ENCODE results near the gene C1QL2. TPM values are rescaled to one million over a fixed set of nuclear protein-coding genes. Genes with fewer than 3 reads are reported as not detected.

C1QL2 gene
- total RNA-seq, 1 donor from 2014 or later: not detected

DNA sequence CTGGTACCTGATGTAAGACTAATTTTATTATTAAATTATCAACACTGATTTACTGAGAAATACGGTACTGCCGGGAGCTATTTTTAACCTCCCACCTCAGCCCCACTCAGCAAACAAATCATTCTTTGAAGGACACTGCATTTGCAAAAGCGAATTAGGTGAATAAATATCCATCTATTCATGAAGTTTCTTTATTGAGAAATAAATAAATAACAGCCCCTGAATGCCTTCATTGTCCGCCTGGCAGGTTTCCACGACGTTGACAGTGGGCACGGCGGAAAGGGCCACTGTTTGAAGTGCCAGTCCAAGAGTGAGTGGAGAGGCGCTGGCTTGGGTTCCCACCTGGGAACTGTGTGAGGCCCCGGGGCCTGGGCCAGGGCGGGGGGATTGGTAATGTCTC lies 15.7 kb downstream of the C1QL2 start:
- DNase-seq (ENCODE audit: low spot score): no peak

DNA sequence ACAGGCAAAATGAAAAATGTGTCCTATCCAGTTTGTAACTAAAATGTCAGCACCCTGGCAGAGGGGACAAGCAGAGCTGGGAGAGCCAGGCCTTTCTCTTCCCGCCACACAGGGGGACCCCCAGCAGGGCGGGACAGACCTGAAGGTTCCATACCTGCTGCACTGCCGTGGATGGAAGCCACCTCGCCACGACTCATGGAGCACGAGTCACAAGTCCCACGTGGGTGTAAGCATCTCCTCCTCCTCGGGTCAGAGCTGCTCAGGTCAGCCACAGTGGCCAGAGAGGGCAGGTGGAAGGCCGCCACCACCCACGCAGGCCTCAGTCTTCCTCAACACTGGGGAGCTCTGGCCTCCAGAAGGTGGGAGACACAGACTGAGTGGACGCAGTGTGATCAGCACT lies 21.0 kb downstream of the C1QL2 start:
- DNase-seq (ENCODE audit: low spot score): no peak

DNA sequence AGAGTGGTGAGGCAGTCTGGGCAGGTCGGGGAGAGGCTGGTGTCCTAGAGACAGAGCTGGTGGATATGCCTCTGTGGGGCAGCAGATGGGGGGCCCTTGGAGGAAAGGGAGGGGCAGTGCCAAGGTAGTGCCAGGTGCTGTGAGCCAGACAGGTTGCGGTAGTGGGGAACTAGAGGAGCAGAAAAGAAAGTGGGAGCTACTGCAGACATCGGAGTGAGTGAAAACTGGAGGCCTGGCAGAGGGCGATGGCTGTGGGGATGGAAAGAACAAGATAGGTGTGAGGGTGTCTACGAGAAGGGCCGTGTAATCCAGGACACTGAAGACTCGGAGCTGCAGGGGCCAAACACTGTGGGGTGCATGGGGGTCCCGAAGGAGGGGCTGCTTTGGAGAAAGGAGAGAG lies 21.7 kb downstream of the C1QL2 start:
- DNase-seq (ENCODE audit: low spot score): no peak

DNA sequence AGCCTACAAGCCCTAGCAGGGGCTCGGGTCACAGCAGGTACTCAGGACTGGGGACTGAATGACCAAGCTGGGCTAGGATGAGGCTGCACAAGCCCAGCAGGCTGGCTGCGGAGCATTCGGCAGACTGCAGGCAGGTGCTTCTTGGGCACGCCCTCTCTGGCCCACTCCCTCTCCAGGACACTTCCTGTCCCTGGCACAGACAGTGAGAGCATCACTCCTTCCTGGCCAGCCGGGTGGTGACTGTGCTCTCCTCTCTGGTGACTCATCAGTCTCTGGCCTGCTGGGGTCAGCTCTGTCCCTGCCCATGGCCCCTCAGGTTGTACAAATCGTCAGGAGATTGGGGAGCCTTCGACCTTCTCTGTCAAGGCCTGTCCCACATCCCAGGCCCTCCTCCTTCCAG lies 22.5 kb downstream of the C1QL2 start:
- no peak for DNase-seq (ENCODE audit: low spot score)

DNA sequence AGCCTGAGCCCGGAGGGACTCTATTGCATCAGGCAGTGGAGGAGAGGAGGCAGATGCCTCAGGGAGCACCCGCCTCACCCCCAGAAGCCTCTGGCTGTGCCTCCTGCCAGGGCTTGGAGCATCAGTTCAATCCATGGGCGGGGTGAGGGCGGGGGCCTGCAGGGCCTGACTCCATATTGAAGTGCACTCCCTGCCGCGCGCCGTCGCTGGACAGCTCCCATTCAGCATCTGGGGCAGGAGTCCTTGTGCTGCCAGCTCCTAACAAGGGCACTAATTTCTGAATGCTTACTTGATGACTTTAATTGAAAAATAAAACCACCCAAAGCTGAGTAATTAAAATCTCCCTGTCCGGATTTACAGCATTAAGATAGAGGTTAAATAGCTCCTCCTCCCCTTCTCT lies 23.8 kb downstream of the C1QL2 start:
- no peak for DNase-seq (ENCODE audit: low spot score)

DNA sequence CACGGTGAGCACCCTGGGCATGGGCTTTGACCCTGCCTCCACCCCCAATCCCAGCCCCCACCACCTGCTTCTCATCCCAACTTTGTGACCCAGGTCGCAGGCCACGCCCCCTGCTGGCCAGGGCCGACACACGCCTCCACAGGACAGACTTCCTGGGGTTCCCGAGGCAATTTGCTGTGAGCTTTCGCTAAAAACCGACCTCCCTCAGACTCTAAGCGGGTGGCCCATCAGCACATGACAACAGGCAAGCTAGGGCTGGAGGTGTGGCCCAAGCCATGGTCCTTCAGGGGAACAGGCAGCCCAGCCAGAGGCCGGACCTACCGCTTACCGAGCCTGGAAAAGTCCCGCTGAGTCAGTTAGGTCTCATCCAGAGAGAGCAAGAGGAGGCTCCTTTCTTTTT lies 31.9 kb downstream of the C1QL2 start:
- no peak for DNase-seq (ENCODE audit: low spot score)

DNA sequence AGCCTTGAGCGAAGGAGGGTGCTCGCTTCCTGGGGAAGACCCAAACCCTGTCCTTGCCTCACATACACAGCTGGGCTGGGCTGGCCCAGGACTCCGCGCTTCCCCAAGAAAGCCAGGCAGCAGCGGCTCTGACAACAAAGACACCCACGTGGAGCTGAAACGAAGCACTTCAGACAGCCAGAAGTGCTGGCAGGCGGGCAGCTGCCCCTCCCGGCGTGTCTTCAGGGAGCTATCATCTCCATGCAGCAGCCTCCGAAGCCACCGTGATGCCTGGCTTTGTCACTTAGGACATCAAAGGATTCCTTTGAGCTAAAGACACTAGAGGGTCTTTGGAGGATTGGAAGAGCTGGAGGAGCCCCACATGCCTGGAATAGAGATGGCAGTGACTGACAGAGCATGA lies 35.2 kb downstream of the C1QL2 start:
- DNase-seq (ENCODE audit: low spot score): no peak

DNA sequence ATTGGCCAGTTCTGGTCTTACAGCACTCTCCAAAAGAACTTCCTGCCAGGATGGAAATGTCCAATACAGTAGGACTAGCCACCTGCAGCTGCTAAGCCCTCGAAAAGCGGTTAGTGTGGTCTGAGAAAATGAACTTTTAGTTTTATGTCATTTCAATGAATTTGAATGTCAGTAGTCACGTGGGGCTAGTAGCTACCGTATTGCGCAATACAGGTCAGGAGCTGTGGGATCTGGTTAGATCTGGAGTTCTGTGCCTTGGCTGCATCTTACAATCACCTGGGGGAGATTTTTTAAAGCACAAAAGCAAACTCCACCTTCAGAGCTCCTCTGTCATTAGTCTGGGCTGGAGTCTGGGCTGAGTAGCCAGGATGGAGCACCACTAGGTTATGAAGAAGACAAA lies 35.9 kb downstream of the C1QL2 start:
- DNase-seq (ENCODE audit: low spot score): no peak

DNA sequence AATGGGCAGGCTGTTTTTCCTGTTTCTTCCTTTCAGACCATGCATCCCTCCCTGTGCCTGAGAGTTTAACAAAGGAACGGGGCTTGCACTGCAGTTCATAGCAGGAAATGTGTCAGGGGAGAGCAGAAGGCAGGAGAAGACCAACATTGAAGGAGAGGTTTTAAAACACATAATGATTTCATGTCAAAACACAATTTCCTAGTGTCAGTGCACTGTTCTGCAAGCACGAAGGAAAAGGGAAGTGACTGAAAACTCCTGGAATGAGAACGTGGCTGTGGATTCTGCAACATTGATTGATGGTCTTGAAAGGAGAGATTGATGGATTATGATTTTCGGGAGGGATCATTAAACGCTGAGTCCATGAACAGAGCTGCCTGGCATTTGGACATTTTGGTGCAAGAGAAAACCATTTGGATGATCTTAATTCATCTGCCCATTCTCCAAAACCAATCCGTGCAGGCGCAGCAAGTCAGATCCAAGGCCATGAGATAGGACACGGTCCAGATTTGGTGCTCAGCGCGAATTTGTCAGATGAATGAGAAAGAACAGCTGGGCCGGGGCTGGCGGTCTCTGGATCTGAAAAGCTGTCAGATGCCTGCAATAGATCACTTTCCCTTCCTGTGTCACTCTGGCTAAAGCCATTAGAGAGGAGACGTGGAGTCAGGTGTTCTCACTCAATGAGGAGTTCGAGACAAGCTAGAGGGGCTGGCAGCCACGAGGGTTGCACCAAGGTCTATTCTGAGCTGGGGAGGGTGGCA lies 38.4 kb downstream of the C1QL2 start:
- DNase-seq (ENCODE audit: low spot score): no peak

DNA sequence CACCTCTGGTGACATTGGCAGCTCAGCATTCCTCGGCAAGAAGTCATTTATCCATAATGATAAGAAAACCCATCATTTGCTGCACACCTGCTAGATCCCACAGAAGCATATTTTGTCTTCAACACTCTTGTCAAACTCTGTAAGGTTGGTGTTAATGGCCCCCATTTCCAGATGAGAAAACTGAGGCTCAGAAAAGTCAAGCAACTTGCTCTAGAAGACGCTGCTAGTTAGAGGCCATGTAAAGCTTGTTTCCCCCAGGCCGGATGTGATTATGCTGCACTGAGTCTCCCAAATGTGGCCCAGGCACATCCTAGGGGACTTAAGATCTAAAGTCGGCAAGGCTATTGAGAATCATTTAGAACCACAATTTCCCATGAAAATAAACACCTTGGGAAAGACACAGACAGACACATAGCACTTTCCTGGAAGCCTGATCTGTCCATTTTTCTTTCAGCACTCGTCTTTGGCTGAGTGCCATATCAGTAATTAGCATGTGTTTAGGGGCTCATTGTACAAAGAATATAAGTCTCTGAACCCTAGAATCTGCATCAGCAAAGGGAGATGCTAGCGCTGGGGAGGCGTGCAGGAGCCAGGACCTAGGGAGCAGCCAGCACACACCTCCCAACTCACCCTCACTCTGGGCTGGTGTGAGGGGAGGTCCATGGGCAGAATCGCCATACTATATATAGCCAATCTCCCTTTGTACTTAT lies 39.3 kb downstream of the C1QL2 start:
- DNase-seq (ENCODE audit: low spot score): no peak

DNA sequence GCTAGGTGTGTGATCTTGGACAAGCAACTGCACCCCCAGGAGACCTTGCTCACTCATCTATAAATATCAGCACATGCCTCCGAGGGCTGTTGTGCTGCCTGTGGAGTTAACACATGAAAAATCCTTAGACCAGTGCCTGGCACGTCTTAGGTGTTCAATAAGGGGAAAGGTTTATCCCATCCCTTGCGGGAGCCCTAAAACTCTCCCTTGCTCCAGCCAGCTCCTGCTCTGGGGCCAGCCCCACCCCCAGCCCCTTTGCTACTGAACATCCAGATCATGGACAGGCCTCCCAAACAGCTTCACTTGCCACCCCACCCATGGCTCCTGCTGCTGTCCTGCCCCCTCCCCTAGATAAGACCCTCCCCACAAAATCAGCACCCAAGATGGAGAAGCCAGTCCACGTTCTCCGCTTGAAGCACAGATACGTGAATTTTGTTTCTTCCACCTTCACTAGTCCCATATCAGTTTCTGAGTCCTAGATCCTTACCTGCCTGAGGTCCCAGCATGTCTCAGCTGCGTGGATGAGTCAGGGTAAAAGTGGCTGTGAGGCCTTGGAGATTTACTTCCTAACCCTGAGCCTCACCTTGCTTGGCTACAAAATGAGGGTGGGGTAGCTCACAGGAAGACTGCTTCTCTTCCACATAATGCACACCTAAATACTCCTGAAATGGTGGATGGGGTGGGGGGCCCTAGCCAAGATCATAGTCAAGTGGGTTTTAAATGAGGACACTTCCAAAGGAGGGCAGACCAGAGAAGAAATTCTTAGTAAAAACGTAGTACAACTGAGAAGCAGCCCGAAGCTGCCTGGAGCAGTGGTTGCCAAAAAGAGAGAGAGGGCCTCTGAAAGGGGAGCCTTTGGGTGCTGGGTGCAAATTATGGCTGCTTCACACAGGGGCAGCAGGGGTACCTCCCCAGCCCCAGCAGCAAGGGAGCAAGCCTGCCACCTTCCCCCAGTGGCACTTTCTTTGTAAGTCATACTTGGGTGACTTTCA lies 40.4 kb downstream of the C1QL2 start:
- DNase-seq (ENCODE audit: low spot score): no peak

DNA sequence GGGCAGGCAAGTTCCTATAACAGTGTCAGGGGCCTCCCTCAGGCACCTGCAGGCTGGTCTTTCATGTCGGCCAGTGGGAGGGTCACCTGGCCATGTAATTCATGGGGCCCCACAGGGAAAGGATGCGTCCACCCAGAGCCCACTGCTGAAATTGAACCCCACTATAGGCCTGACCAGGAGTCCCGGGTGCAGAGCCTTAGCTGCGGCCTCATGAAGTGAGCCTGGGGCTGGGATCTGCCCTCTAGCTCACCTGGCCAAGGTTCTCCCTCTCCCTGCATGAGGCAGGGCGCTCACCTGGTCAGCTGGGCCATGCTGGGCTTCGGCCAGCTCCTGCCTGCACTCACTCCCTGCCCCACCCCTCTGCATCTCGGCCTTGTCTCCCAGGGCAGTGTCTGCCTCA lies 41.1 kb downstream of the C1QL2 start:
- no peak for DNase-seq (ENCODE audit: low spot score)

DNA sequence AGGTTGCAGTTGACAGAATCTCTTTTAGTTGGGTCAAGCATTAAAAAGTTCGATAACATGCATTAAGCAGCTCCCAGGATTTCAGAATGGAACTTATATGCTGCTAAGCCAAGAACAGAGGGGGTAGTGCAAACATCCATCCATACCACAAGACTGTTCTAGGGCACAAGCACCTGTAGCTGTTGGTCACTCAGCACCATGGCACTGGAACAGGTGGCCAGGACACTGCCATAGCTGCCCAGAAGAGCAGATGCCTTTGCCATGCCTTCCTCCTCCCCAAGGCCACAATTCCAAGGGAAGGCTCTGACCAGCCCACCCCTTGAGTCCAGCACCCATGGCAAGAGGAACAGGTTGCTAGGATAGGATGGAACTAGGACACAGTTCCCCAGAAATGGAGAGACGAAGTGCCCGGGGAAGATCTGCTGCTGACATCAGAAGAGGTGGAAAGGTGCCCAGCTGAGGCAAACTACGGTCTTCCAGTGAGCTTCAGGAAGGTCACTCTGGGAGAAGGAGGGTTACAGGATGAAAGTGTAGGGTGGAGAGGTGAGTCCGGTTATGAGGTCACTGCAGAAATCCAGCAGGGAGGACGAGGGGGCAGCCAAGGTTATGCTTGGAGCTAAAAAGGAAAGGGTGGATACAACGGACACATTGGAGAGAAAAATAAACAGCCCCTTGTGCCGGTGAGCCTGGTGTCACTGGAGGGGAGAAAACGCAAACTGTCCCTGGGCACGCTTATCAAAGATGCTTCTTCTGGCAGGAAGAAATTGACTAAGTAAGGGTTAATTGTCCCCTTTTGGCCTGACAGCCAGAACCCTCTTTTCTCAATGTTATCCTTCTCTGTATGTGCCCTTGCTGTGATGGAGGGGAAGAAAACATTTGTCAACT lies 41.9 kb downstream of the C1QL2 start:
- DNase-seq (ENCODE audit: low spot score): no peak

DNA sequence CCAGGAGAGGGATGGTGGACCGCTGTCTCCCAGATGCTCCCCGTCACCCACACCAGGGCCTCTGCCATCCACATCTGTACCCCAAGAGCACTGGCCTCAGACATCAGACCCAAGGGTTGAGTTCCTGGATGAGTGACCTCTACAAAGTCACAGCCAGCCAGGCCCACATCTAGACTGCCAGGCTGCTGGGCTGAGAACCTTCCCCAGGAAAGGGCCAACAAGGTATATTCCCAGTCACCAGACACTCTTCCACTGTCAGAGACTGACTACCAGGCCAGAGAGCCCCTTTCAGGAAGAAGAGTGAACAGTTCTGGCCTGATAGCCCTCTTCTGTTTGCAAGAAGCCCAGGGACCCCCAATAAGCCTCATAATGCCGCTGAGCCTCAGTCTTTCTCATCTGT lies 44.3 kb downstream of the C1QL2 start:
- no peak for DNase-seq (ENCODE audit: low spot score)

DNA sequence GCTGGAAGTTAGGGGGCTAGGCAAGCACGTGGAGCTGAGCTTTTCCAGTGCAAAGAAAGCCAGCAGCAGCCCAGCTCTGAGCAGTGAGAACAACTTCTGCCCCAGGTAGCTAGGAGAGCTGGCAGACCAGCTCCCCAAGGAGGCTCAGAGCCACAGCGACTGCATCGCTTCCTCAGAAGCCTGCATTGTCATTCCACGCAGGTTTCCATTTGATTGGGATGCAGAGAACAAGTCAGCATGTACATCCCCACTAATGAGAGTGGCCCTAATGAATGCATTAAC lies 45.1 kb downstream of the C1QL2 start:
- no peak for DNase-seq (ENCODE audit: low spot score)

DNA sequence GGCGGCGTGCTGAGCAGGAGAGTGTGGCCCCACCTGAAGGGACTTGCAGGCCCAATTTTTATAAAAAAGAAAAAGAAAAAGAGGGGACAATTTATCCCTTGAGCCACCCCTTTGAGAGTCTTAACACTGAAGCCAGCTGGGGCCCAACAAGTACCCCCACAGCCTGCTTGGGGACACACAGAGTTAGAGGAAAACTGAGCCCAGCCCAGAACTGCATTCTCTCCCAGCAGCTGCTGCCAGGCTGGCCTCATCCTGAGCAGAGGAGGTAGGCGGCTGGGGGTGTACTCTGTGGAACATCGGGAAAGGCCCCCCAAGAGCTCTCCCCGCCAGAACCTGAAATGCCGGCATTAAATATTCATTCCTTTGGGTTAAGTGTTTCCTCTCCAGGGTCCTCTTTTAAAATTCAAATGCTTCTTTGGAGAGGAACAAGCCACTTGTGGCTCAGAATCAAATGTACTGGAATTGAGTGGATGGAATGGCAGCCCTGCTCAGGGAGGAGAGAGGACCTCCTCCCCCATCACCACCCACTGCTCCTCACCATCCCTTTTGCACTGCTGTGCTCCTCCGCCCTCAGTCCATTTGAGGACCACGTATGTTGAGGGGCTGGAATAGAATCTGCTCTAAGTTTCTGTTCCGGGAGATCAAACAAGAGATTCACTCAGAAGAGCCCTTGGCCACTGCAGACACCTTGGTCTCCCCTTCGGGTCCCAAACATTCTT lies 45.6 kb downstream of the C1QL2 start:
- DNase-seq (ENCODE audit: low spot score): no peak

DNA sequence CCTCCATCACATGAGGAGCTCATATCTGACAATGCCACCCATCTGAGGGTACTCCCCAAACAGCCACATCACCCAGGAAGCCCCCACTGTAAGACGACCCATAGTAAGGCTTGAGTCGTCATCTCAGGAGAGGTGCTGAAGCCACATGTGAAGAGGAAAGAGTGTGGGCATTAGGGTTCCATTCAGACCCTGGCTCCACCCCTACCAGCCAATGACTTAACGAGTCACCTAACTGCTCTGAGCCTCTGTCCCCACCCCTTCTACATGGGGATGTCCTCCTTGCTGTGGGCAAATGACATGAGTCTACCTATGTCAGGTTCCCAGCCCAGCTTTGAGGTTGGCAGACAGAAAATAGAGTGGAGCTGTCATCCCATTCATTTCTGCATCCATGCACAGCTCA lies 46.3 kb downstream of the C1QL2 start:
- DNase-seq (ENCODE audit: low spot score): no peak

DNA sequence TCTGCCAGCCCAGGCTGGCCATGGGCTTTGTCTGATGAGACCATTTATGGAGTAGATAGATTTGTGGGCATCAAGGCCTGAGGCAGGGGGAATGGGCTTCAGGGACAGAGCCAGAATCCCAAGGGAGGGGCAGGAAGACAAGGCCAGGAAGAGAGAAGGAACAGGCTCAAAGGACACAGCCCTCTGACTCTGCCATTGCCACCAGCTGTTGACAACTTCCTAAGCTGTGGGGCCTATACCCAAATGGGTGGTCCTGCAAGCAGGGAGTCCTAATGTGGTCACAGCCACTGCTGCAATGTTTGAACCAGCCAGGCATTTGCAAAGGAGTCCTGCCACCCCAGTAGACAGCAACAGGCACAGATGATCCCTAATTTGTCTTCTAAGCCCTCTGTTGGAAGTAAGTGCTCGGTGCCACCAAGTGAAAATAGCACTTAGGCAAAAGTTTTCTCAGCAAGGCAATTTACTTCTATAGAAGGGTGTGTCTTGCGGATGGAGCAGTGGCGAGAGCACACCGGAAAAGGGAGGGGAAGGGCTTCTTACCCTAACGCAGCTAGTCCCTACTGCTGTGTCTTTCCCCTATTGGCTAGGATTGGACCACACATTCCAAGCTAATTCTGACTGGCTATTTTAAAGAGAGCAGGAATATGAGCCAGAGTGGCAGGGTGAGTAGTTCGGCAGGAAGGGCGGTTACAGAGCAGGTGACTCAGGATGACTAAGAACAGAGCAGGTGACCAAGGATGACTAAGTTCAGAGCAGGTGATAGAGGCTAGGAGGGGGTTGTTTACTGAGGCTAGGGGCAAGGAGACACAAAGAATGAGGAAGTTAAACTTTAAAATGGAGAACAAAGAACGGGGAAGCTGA lies 47.2 kb downstream of the C1QL2 start:
- peak; percentile 57 for DNase-seq (ENCODE audit: low spot score)

DNA sequence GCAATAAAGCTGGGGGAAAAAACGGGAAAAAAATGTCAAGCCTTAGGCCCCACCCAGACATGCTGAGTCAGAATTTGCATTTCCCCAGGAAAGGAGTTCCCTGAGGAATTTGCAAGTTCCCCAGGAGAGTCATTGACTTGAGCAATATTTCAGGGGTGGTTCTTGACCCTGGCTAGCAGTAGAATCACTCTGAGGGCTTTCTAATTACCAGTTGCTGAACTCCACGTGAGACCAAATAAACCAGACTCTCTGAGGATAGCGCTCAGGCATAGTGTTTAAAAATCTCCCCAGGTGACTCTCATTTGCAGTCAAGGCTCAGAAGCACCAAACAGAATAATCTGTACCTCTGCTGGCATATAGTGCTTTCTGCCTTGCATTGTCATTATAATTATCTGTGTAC lies 48.7 kb downstream of the C1QL2 start:
- DNase-seq (ENCODE audit: low spot score): no peak

DNA sequence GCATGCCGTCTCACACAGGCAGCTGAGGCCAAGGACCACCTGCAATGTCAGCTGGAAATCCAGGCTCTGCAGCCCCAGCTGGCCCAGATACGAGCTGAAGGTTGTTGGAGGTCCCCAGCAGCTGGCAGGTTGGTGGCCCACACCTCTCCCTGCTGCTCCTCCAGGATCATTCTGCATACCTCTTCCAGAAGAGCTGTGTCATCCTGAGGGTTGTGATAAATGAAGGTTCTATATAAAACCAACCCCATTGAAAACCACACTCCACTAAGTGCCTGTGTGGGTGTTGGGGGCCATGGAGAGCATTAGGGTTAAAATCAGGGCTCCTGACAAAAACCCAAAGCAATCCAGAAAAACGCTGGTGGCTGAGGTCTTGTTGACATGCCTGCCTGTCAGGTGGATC lies 50.4 kb downstream of the C1QL2 start:
- DNase-seq (ENCODE audit: low spot score): no peak
